Tibial nerve (tissue), 4 donors: ENCODE results near the gene ANKRD37. TPM values are rescaled to one million over a fixed set of nuclear protein-coding genes. Genes with fewer than 3 reads are reported as not detected.
"Not testable (repeated sequence)": the region's sequence is repeated elsewhere in the genome, so short reads cannot be mapped to it uniquely, and the experiment has no call there.

ENCODE experiments used
- DNase-seq, 2 donors: peaks; one replicate each; pipeline ENCODE4 v3.0.0-alpha.2; 2019; ENCODE audit warnings: low spot score in 2 of 2
- H3K27ac ChIP-seq, 4 donors: fragments of 200-600 bp; sonication (generic) in 3 of 4; one replicate each; pipeline ENCODE4 v1.5.1; 2017 to 2019; ENCODE audit warnings: mild to moderate bottlenecking in 1 of 4
- H3K27me3 ChIP-seq, 2 donors: fragments of 200-600 bp; sonication (generic) in 1 of 2; one replicate each; pipeline versions ENCODE4 v1.5.1 to v1.6.0; 2017 to 2019
- H3K36me3 ChIP-seq, 3 donors: fragments of 200-600 bp; sonication (generic); one replicate each; pipeline ENCODE4 v1.5.1; 2018 to 2019
- H3K4me1 ChIP-seq, 4 donors: fragments of 200-600 bp; sonication (generic) in 3 of 4; one replicate each; pipeline ENCODE4 v1.5.1; 2017 to 2019
- H3K4me3 ChIP-seq, 4 donors: fragments of 200-600 bp; sonication (generic) in 3 of 4; one replicate each; pipeline ENCODE4 v1.5.1; 2017 to 2019; ENCODE audit warnings: mild to moderate bottlenecking in 1 of 4, moderate library complexity in 1 of 4
- H3K9me3 ChIP-seq, 4 donors: fragments of 200-600 bp; sonication (generic) in 3 of 4; one replicate each; pipeline ENCODE4 v1.5.1; 2017 to 2019
- EP300 ChIP-seq, 2 donors: sonication (generic); formaldehyde crosslinking; IDR thresholded peaks; one replicate each; pipeline ENCODE4 v1.6.1; 2017; ENCODE audit warnings: antibody characterized with exemption in 2 of 2, mild to moderate bottlenecking in 1 of 2
- POLR2A ChIP-seq, 2 donors: fragments of 450-650 bp; IDR thresholded peaks; one replicate each; pipeline ENCODE4 v1.6.1; 2017; ENCODE audit warnings: antibody characterized with exemption in 2 of 2, mild to moderate bottlenecking in 2 of 2, moderate library complexity in 2 of 2
- WGBS, 2 donors: methylation state at CpG; one replicate each; pipeline ENCODE4 v1.1.5; 2018; 5-methylcytosine and 5-hydroxymethylcytosine counted together
- total RNA-seq, 4 donors: library from RNA; depleted of rRNA; stranded (reverse); fragments of >200 nt; gene quantifications; one replicate each; pipeline ENCODE4 v1.1.0, GENCODE V29; 2016
- TF ChIP-seq, protein P1 (sequence below), 5 experiments: fragments of 200-600 bp in 3 of 5; fragments of 450-650 bp in 2 of 5; sonication (generic) in 3 of 5; IDR thresholded peaks; one replicate each; pipeline ENCODE4 v1.5.1; 2016 to 2019; ENCODE audit warnings: antibody characterized with exemption in 5 of 5, mild to moderate bottlenecking in 3 of 5, moderate library complexity in 2 of 5

Gene ANKRD37
- total RNA-seq, 4 donors from 2014 or later, result 9.6 to 38.4 (median 30.6) TPM

DNA sequence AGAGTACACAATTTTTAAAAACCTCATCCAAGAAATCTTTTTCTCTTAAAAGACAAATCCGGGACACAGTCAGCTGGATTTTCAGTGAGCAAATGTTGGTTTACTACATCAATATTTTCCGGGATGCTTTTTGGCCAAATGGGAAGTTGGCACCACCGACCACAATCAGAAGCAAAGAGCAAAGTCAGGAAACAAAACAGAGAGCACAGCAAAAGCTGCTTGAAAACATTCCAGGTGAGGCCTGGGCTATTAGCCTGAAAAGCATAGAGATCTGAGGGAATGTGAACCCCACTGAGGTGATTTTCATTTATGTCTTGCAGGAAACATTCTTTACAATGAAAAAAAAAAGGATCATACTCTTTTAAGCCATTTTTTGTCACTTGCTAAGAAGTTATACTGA is 34.8 kb upstream of the ANKRD37 start:
- 74 to 78% methylated on average over 3 of the region's 3 CpGs for WGBS, 2 donors
- no peaks in the 10 kb centered on the region for H3K27me3 ChIP-seq
- no peak overlapping the region for H3K4me3 ChIP-seq
- H3K27ac ChIP-seq, result no peak overlapping the region
- no peak for DNase-seq
- TF ChIP-seq, protein P1, sequence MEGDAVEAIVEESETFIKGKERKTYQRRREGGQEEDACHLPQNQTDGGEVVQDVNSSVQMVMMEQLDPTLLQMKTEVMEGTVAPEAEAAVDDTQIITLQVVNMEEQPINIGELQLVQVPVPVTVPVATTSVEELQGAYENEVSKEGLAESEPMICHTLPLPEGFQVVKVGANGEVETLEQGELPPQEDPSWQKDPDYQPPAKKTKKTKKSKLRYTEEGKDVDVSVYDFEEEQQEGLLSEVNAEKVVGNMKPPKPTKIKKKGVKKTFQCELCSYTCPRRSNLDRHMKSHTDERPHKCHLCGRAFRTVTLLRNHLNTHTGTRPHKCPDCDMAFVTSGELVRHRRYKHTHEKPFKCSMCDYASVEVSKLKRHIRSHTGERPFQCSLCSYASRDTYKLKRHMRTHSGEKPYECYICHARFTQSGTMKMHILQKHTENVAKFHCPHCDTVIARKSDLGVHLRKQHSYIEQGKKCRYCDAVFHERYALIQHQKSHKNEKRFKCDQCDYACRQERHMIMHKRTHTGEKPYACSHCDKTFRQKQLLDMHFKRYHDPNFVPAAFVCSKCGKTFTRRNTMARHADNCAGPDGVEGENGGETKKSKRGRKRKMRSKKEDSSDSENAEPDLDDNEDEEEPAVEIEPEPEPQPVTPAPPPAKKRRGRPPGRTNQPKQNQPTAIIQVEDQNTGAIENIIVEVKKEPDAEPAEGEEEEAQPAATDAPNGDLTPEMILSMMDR (IDR thresholded peaks at IDR 0.05), result no peak
- TF ChIP-seq EP300 (IDR thresholded peaks at IDR 0.05) (no peak), POLR2A (IDR thresholded peaks at IDR 0.05) (no peak)
- H3K36me3 ChIP-seq, result peaks cover 0 to 12% (median 0%) of the 10 kb centered on the region in 3 donors
- no peaks in the 10 kb centered on the region for H3K9me3 ChIP-seq
- H3K4me1 ChIP-seq, result no peaks in the 10 kb centered on the region

DNA sequence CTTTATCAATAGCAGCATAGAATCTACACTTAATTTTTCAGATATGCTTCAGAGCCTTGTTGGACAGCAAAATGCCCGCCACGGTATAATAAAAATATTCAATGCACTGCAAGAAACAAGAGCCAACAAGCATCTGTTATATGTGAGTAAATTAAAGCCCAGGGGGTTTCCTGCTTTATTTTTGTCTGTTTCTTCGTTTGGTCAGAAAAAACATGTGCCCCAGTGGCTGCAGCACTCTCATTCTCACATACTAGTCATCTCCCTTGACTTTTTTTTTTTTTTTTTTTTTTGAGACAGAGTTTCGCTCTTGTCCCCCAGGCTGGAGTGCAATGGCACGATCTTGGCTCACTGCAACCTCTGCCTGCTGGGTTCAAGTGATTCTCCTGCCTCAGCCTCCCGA is 34.1 kb upstream of the ANKRD37 start:
- 68 to 74% methylated on average over 6 of the region's 6 CpGs for WGBS, 2 donors
- H3K4me3 ChIP-seq, DNase-seq, H3K4me1 ChIP-seq, H3K27me3 ChIP-seq, H3K27ac ChIP-seq, H3K9me3 ChIP-seq: not testable (repeated sequence)
- peaks cover 0 to 12% (median 0%) of the 10 kb centered on the region in 3 donors for H3K36me3 ChIP-seq

DNA sequence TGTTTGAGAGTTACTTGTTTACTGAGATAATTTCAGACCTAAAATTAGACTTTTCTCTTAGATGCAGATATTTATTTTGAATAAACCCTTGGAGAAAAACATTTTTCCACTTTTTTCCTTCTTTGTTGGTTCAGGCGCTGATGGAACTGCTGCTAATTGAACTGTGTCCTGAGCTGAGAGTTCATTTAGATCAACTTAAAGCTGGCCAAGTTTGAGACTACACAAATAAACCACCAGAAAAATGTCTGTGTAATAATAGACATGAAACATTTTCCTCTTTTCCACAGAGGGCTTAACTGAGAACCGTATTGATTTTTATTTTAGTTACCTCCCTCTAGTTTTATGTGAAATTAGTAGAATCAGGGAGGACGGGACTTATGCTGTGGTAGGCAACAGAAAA is 33.4 kb upstream of the ANKRD37 start:
- DNase-seq, result no peak
- H3K27ac ChIP-seq, result no peak overlapping the region
- no peaks in the 10 kb centered on the region for H3K4me1 ChIP-seq
- no peak overlapping the region for H3K4me3 ChIP-seq
- 57 to 60% methylated on average over 3 of the region's 3 CpGs for WGBS, 2 donors
- H3K27me3 ChIP-seq, result no peaks in the 10 kb centered on the region
- no peak for TF ChIP-seq POLR2A (IDR thresholded peaks at IDR 0.05)
- TF ChIP-seq EP300 (IDR thresholded peaks at IDR 0.05), result no peak
- TF ChIP-seq, protein P1 (IDR thresholded peaks at IDR 0.05), result no peak
- peaks cover 0 to 17% (median 0%) of the 10 kb centered on the region in 3 donors for H3K36me3 ChIP-seq
- no peaks in the 10 kb centered on the region for H3K9me3 ChIP-seq

DNA sequence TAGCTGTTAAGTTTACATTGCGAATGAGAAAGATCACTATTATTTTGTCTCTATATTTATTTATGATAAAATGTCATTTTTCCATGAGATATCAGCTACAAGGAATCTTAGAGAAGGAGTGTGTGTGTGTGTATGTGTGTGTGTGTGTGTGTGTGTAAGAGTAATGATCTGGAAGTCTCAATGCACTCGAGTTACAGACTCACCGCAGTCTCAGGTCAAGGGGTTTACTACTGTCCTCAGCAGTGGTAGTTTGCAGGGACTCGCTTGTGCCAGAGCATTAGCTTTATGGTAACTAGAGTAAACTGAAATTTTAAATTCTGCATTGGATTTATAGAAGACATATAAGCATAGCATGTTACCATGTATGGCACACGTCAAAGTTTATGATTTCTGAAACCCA is 31.8 kb upstream of the ANKRD37 start:
- WGBS, 2 donors, result 87 to 95% methylated on average over 5 of the region's 5 CpGs
- DNase-seq, result no peak
- TF ChIP-seq, protein P1 (IDR thresholded peaks at IDR 0.05), result no peak
- TF ChIP-seq POLR2A (IDR thresholded peaks at IDR 0.05), result no peak
- no peak for TF ChIP-seq EP300 (IDR thresholded peaks at IDR 0.05)
- H3K27me3 ChIP-seq, result no peaks in the 10 kb centered on the region
- H3K36me3 ChIP-seq, result peaks cover 0 to 9% (median 0%) of the 10 kb centered on the region in 3 donors
- no peaks in the 10 kb centered on the region for H3K4me1 ChIP-seq
- H3K27ac ChIP-seq, result no peak overlapping the region
- no peaks in the 10 kb centered on the region for H3K9me3 ChIP-seq
- no peak overlapping the region for H3K4me3 ChIP-seq

DNA sequence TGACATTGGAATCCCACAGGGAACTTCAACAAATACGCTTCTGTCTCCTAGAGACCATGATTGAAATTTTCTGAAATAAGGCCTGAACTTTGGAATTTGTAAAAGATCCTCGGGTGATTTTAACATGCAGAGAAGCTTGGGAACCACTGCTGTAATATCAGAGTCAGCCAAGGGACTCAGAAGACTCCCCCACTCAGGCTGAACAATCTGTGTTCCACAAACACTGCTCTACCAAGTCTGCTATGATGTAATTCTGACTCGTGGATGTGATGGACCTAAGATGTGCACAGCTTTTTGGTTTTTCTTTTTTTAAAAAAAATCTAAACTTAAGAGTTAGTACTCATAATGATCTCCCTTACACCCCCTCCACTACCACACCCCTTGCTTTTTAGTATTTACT is 26.9 kb upstream of the ANKRD37 start:
- no peaks in the 10 kb centered on the region for H3K4me1 ChIP-seq
- H3K27ac ChIP-seq, result no peak overlapping the region
- TF ChIP-seq, protein P1 (IDR thresholded peaks at IDR 0.05), result no peak
- TF ChIP-seq EP300 (IDR thresholded peaks at IDR 0.05) (no peak), POLR2A (IDR thresholded peaks at IDR 0.05) (no peak)
- no peak for DNase-seq
- no peaks in the 10 kb centered on the region for H3K9me3 ChIP-seq
- no peaks in the 10 kb centered on the region for H3K27me3 ChIP-seq
- peaks cover 0 to 42% (median 0%) of the 10 kb centered on the region in 3 donors for H3K36me3 ChIP-seq
- H3K4me3 ChIP-seq, result no peak overlapping the region
- 57 to 58% methylated on average over 3 of the region's 3 CpGs for whole genome bisulfite sequencing, 2 donors
